GM18511 (cell line): Measurements from ENCODE around the gene PTGER2.
A peak's percentile ranks its signal among the peaks of the same experiment; 100 is the strongest.

Experiments used
- ATAC-seq: cut with Tn5 transposase; IDR thresholded peaks from one replicate; pipeline ENCODE4 v1.9.1; 2021; ENCODE audit warnings: mild to moderate bottlenecking, moderate library complexity; ENCODE audit not compliant: unreplicated experiment

The PTGER2 gene

DNA sequence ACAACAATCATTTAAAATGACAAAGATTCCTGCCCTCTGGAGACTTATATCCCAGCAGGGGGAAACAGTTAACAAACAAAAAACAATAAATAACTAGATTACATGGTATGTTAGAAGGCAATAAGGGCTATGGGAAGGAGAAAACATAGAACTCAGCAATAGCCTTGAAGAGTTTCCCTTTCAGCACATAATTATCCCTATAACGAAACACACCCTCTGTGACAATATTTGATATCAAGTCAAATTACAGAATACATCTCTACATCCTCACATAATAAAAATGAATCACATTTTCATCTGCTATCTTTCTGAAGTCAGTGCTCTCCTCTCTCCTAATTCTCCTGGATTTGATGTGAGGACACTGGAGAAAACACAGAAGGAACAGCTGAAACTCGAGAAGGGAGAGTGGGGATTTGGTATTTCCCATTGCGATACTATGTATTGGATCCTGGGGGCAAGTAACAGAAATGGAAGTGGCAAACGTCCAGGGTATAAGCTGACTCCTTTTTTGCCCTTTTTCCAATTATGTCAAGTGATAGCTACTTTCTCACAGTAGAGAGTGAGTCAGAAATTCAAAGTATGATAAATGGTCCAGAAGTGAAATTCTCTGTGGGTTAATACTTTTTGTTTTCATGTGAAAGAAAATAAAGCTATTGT lies 9.7 kb upstream of the PTGER2 start:
- ATAC-seq: no peak

DNA sequence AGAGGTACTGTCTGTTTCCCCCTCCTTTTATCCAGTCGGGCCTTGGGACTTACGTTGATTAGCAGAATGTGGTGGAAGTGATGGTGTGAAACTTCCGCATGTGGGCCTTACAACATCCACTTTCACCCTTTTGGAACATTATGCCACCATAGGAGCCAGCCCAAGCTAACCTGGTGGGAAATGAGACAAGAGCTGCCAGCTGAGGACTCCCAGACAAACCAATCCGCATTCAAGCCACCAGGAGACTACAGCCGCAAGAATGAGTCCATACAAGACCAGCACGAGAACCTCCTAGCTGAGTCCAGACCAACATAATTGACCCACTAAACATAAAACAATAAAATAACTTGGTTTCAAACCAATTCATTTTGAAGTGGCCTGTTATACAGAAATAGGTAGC lies 9.1 kb upstream of the PTGER2 start:
- no peak for ATAC-seq

DNA sequence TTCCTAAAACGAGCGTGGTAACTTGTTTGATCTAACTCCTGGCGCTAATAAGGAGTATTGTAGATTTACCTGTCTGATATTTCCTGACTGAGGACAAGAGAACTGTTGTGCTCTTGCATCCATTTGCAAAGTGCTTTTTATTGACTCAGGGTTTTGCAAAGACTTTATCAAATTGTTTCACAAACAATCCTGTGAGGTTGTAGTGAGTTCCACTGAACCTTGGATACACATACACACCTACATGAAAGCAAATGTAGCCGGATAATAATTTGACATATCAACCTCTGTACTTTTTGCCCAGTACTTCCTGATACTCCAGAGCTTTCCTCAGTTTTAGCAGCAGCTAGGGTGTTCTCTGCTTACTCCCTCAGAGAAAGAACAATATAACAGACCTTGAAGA lies 6.7 kb upstream of the PTGER2 start:
- no peak for ATAC-seq

DNA sequence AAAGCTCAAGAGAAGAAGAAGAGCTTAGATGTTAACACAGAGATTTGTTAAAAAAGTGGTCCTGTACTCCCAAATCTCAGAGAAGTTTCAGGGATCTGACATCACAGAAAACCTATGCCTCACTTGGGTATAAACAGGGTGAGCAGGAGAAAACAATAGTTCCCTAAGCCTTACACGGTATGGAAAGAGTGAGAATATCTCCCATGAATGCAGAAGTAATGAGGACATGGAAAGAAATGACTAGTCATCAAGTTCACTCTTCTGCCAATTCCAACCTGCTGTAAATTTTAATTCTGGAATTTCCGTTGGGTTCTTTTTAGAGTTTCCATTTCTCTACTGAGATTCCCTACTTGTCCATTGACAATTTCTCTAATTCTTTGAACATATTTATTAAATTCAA lies 6.2 kb upstream of the PTGER2 start:
- no peak for ATAC-seq

DNA sequence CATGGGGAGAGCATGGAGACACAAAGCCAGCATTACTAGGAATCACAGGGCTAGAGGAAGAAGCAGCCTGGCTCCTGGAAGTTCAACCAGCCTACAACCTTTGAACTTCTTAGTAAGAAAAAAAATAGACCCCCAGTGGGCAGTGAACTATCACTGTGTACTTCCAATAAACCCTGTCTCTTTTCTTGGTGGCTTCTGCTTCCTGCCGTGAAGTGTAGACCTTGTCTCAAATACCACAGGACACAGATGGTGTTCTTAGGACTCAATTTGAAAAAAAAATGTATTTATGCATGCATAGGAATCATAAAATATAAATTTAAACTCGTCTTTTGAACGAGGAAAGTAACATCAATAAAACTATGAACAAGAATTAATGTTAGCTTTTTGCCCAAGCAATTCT lies 3.6 kb upstream of the PTGER2 start:
- ATAC-seq: no peak

DNA sequence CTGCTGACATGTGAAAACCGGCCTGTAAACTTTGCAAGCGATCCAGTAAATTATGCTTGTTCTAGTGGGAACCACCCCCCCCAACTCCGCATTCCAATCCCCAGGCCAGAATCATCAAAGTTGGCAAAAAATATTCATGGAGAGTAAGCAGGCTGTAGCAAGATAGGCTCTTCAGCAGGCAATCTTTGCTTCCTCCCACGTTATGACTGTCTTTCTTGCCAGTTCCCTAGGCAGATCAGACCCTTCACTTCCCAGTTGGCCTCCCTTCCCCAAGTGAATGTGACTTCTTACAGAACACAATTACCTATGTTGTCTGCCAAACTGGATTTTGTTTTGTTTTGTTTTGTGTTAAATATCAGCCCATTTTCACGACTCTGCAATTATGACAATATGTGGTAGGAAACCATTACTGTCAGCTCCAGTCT lies 1.2 kb upstream of the PTGER2 start:
- no peak for ATAC-seq

DNA sequence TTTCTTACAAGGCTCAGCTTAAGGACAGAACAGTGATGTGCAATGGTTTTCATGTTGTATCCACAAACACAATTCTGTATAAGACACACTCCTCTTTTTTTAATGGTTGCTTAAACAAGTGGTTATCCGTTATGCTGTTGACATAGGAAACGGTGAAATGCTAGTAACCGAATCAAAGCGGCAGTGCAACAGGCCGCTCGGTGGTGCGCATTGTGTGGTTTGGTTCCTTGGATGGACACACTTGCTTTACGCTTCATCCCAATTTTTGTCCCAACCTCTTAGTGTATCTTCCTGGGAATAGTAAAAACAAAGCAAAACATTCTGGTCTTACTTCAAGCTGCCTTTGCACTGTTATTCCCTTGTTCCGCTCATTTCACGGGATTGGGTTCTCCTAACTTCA lies 650 bp upstream of the PTGER2 start:
- ATAC-seq: no peak

DNA sequence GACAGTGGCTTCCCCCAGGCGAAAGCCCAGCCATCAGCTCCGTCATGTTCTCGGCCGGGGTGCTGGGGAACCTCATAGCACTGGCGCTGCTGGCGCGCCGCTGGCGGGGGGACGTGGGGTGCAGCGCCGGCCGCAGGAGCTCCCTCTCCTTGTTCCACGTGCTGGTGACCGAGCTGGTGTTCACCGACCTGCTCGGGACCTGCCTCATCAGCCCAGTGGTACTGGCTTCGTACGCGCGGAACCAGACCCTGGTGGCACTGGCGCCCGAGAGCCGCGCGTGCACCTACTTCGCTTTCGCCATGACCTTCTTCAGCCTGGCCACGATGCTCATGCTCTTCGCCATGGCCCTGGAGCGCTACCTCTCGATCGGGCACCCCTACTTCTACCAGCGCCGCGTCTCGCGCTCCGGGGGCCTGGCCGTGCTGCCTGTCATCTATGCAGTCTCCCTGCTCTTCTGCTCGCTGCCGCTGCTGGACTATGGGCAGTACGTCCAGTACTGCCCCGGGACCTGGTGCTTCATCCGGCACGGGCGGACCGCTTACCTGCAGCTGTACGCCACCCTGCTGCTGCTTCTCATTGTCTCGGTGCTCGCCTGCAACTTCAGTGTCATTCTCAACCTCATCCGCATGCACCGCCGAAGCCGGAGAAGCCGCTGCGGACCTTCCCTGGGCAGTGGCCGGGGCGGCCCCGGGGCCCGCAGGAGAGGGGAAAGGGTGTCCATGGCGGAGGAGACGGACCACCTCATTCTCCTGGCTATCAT lies 663 bp downstream of the PTGER2 start:
- ATAC-seq: no peak

DNA sequence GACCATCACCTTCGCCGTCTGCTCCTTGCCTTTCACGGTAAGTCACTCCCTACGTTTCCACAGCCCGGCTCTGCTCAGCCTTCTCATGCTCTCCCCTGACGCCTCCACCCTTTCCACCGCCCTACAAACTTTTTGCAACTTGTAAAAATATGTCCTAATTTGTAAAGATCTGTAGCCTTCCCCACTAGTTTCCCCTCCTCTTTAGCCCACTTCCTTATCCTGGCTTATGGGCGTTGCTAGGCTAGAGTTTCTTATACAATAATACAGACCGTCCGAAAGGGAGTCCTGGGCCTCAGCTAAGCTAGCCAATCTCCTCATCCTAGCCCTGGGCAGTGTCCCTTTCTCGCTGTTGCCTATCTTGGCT lies 1.2 kb downstream of the PTGER2 start:
- ATAC-seq: no peak

DNA sequence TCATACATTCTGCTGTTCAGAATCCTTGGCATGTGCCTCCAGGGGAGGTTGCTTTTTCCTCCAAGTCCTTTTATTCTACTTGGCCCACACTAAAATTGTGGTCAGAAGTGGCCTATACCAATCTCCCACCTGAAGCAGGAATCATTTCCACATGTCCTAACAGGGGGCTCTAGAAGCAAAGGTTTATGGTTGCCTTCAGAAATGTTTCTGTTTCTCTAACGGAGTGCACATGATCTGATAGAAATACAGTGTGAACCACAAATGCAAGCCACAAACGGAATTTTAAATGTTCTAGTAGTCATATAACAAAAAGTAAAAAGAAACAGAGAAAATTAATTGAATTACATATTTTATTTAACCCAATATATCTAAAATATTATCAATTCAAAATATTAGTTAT lies 4.0 kb downstream of the PTGER2 start:
- no peak for ATAC-seq

DNA sequence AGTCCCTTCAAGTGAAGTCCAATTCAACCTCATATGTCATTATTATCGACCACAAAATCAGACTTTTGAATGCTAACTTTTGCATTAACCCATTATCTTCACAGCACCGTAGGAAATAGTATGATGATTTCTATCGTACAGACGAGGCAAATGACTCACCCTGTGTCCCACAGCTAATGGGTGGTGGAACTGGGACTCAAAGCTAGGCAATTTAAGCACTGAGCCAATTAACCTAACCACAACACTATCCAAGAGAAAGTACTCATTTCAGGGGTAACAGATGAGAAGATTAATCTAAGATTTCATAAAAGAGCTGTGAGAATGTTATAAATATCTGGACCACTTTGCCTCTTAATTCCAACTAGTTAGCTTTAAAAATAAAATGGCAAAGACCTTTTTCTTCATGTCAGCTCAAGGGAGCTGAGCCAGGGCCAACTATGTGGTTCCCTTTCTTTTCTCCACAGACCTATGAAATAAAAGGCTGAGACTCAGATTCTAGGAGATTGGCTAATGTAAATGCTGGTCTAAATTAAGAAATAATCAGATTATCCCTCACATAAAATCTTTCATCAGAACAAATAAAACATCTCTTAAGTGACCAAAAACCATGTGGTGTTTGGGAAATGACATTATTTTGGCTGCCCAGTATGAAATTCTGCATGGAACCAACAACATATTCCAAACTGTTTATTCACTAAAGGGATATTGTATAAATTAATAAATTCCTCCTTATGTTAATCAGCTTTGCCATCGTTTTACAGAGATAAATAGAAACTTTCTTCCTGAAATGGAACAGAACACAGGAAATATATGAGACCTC lies 4.9 kb downstream of the PTGER2 start:
- no peak for ATAC-seq

DNA sequence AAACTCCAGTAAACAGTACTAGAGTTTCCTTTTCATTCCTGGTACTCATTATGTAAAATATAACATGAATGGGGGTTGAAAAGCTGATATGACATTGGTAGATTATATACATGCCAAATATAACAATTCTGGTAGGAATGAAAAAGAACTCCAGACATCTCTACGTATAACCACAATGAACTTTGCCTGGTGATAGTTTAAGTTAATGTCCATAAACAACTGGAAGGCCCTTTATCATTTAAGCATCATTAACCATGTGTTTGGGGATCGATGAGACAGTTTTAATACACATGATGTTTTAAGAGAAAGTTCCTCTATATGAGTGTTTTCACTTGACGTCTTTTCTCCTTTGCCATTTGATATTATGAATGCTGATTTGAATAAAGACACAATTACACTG lies 5.8 kb downstream of the PTGER2 start:
- ATAC-seq: no peak

DNA sequence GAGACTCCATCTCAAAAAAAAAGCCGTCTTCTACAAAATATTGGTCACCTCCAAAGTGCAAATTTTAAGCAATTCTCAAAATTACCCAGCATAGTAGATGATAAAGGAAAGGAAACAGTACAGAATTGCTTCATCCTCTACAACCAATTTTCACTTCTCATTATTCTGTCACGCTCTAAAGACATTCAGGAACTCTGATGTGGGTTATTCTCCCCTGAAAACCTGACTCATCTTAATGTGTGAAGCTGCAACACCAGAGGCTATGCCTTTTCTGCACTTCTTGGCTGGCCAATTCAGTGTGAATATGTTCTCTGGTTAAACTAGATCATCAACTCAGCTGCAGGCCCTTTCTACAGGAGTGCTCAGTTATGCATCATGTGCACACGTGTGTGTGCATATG lies 11.0 kb downstream of the PTGER2 start:
- ATAC-seq: peak; percentile 96

DNA sequence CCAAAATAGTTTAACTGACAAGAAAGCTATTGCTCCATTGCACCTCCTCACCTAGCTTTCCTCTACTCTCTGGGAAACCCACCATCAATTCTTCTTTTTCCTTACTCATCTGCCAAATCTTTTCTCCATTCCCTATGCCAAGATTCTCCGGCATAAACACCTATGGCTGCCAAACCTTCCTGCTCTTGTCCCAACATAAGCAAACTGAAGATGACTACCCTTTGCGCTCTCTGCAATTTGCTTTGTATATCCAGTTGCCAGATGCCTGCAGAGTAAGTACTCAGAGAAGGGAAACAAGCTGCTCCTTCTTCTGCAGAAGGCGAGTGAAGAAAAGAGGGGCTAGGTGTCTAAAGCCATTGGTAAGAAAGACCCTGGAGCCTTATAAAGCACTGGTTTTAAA lies 11.5 kb downstream of the PTGER2 start:
- ATAC-seq: no peak

DNA sequence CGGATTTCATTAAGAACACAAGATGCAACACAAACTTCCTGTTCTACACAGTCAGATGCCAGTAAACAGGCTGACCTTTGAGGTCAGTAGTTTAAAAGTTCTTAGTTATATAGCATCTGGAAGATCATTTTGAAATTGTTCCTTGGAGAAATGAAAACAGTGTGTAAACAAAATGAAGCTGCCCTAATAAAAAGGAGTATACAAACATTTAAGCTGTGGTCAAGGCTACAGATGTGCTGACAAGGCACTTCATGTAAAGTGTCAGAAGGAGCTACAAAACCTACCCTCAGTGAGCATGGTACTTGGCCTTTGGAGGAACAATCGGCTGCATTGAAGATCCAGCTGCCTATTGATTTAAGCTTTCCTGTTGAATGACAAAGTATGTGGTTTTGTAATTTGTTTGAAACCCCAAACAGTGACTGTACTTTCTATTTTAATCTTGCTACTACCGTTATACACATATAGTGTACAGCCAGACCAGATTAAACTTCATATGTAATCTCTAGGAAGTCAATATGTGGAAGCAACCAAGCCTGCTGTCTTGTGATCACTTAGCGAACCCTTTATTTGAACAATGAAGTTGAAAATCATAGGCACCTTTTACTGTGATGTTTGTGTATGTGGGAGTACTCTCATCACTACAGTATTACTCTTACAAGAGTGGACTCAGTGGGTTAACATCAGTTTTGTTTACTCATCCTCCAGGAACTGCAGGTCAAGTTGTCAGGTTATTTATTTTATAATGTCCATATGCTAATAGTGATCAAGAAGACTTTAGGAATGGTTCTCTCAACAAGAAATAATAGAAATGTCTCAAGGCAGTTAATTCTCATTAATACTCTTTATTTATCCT lies 13.5 kb downstream of the PTGER2 start:
- ATAC-seq: no peak

DNA sequence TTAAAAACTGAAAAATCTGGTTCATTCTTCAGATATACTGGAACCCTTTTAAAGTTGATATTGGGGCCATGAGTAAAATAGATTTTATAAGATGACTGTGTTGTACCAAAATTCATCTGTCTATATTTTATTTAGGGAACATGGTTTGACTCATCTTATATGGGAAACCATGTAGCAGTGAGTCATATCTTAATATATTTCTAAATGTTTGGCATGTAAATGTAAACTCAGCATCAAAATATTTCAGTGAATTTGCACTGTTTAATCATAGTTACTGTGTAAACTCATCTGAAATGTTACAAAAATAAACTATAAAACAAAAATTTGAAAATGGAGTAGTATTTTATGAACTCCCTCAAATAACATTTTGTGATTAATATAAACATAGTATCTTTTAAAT lies 14.2 kb downstream of the PTGER2 start:
- no peak for ATAC-seq

DNA sequence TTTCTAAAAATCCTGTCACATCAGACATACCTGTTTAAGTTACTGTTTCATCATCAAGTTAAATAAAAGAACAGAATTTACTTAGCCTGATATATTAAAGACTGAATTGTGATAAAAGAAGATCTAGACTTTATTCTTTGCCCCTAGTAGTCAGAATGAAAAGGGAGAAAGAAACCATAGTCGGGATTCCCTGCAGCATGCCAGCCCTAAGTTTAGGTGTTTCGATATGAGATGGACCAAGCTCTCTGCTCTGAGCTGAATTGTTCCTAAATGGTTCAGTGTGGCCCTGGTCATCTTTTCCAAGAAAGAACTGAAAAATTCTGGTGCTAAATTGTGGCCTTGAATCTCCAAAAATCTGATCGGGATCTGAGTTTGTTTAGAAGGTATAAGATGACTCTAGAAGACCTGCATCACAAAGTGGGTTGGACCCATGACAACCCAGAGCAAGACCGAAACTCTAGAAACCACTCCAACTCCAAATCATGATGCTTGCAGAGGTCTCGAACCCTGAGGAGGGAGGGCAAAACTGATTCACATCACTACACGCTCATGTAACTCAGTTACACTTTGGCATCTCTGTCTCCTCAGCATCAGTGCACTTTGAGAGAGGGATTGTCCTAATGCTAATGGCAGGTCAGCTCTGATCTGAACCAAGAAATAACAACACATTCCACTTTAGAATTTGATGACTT lies 15.7 kb downstream of the PTGER2 start:
- no peak for ATAC-seq

DNA sequence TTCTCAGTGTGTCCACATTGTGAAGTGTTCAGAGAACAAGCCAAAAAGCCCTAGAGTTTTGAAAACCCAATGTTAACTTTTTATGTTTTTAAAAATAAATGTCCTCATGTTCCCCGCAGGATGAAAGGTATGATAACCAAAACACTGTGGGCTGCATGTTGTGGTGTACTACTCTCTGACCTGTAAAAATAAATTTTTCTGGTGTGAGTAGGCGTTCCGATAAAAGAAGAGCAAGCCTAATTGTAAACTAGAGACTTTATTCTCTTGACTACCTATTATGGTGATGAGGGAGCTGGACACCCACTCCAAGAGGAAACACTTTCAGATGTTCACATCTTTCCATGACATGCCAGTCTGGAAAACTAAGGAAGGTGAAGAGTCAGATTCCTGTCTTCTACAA lies 18.2 kb downstream of the PTGER2 start:
- no peak for ATAC-seq

DNA sequence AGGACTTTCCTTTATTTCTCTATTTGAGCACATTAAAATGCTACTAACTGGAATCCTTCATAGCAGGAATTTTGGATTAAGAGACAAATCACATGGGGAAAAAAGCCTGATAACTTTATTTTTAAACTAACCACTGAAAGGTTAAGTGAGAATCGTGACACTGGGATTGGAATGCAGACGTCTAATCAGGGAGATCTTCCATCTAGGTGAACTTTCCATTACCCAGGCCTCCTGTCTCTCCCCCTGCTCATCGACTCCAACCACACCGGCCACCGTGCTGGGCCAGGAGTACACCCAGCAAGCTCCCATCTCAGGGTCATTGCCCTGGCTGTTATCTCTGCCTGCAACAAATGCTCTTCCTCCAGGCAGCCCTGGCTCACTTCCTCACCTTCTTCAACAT lies 19.0 kb downstream of the PTGER2 start:
- ATAC-seq: no peak

DNA sequence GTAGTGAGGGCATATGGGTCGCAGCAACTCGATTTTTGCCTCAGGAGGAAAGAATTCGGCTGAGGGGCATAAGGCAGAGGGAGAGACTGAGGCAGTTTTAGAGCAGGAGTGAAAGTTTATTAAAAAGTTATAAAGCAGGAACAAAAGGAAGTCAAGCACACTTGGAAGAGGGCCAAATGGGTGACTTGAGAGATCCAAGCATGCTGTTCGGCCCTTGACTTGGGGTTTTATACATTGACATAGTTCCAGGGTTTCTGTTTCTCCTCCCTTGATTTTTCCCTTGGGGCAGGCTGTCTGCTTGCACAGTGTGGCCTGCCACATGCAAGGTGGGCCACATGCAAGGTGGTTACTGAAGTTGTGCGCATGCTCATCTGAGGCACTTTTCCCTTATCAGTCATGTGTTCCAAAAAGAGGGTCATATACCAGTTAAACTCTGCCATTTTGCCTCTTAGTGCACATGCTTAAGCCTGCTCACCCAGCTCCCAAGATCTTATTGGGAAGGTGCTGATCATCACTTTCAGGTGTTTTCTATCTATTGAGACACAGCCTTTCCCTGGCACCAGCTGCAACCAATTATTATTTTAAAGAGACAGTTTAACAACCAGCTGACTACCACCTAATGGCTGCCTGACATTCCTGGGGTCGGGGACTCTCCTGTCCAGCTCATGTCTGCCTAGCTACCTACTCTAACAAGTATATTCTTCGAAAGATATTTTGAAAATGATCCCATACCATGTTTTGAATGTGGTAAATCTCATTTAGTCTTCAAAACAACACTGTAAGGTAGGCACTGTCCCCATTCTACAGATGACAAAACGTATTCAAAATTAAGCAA lies 19.9 kb downstream of the PTGER2 start:
- no peak for ATAC-seq
